Calu3 (cell line): ENCODE data around the gene KIZ. TPM values are rescaled to one million over a fixed set of nuclear protein-coding genes. Genes with fewer than 3 reads are reported as not detected.

Experiments
- BruUV-seq: library from RNA; stranded (reverse); fragments of 400-500 nt; replicated peaks from 2 replicates; lab custom pipeline; 2021; lab: Mats Ljungman, UMichigan
- CTCF ChIA-PET: fragments of 300-600 bp; sonication (Branson Sonifier 250); formaldehyde crosslinking; loops from one replicate; lab custom pipeline; 2022; ENCODE audit warnings: antibody characterized with exemption; lab: Charles Lee
- DNase-seq: peaks from one replicate; pipeline ENCODE4 v3.0.0; 2022
- H3K27ac Mint-ChIP-seq: one replicate; pipeline ENCODE4 v1.8.0; 2022; ENCODE audit warnings: mixed read lengths; ENCODE audit not compliant: unreplicated experiment
- H3K27me3 Mint-ChIP-seq: one replicate; pipeline ENCODE4 v1.8.0; 2022; ENCODE audit warnings: mixed read lengths; ENCODE audit not compliant: unreplicated experiment
- H3K36me3 Mint-ChIP-seq: one replicate; pipeline ENCODE4 v1.8.0; 2022; ENCODE audit warnings: mild to moderate bottlenecking, moderate library complexity, mixed read lengths; ENCODE audit not compliant: insufficient read depth, unreplicated experiment
- H3K4me1 Mint-ChIP-seq: one replicate; pipeline ENCODE4 v1.8.0; 2022; ENCODE audit warnings: mild to moderate bottlenecking, low read depth, mixed read lengths; ENCODE audit not compliant: unreplicated experiment
- H3K4me3 Mint-ChIP-seq: one replicate; pipeline ENCODE4 v1.8.0; 2022; ENCODE audit warnings: mild to moderate bottlenecking, low read depth, moderate library complexity, mixed read lengths; ENCODE audit not compliant: unreplicated experiment
- H3K9me3 Mint-ChIP-seq: one replicate; pipeline ENCODE4 v1.8.0; 2022; ENCODE audit warnings: low read depth, mixed read lengths; ENCODE audit not compliant: unreplicated experiment
- CTCF ChIP-seq: fragments of 200-600 bp; IDR thresholded peaks from one replicate; pipeline ENCODE4 v1.8.0; 2022; ENCODE audit warnings: antibody characterized with exemption; ENCODE audit not compliant: unreplicated experiment
- intact Hi-C: fragments of 100-400 bp; cut with micrococcal nuclease; formaldehyde crosslinking; loops from one replicate; pipeline ENCODE4 v1.10.0; 2022; ENCODE audit not compliant: unreplicated experiment
- total RNA-seq: library from RNA; stranded (reverse); gene quantifications from 2 replicates; pipeline ENCODE4 v1.2.3, GENCODE V29; 2022

KIZ gene
- total RNA-seq, 1 experiment from 2014 or later, result 3.3 TPM

GRCh38 chr20:21280522-21281016, 154.7 kb downstream of the KIZ start:
- BruUV-seq, result no TSS peak
- no peaks in the 10 kb centered on the region for H3K9me3 Mint-ChIP-seq
- intact Hi-C loops, result no loop called here

GRCh38 chr20:21286775-21287174, 160.9 kb downstream of the KIZ start:
- BruUV-seq, result no TSS peak
- no peak for TF ChIP-seq CTCF
- CTCF ChIA-PET, result no interaction called here
- Mint-ChIP-seq H3K4me3 (no peak overlapping the region), H3K27me3 (no peaks in the 10 kb centered on the region), H3K27ac (no peak overlapping the region), H3K36me3 (no peaks in the 10 kb centered on the region), H3K4me1 (no peaks in the 10 kb centered on the region), H3K9me3 (no peaks in the 10 kb centered on the region)
- DNase-seq, result no peak
- intact Hi-C loops, result no loop called here

More at GRCh38 chr20:21280522-21281016, 154.7 kb downstream of the KIZ start:
- TF ChIP-seq CTCF, result no peak
- CTCF ChIA-PET, result no interaction called here
- no peaks in the 10 kb centered on the region for H3K4me1 Mint-ChIP-seq
- no peaks in the 10 kb centered on the region for H3K27me3 Mint-ChIP-seq
- H3K36me3 Mint-ChIP-seq, result no peaks in the 10 kb centered on the region
- no peak overlapping the region for H3K4me3 Mint-ChIP-seq
- DNase-seq, result no peak
- H3K27ac Mint-ChIP-seq, result no peak overlapping the region

- no peaks in the 10 kb centered on the region for H3K27me3 Mint-ChIP-seq
- CTCF ChIA-PET, result no interaction called here
- H3K36me3 Mint-ChIP-seq, result no peaks in the 10 kb centered on the region
- no peak overlapping the region for H3K27ac Mint-ChIP-seq
- intact Hi-C loops, result no loop called here
- H3K4me3 Mint-ChIP-seq, result no peak overlapping the region
- no peaks in the 10 kb centered on the region for H3K9me3 Mint-ChIP-seq
- H3K4me1 Mint-ChIP-seq, result no peaks in the 10 kb centered on the region
- no peak for TF ChIP-seq CTCF
- BruUV-seq, result no TSS peak
- DNase-seq, result no peak
Measured at GRCh38 chr20:21288587-21289370, 162.9 kb downstream of the KIZ start.

GRCh38 chr20:21289651-21290050, 163.8 kb downstream of the KIZ start:
- TF ChIP-seq CTCF, result no peak
- BruUV-seq, result no TSS peak
- no peaks in the 10 kb centered on the region for H3K27me3 Mint-ChIP-seq
- no peak for DNase-seq
- CTCF ChIA-PET, result no interaction called here
- H3K27ac Mint-ChIP-seq, result no peak overlapping the region
- intact Hi-C loops, result no loop called here
- no peaks in the 10 kb centered on the region for H3K4me1 Mint-ChIP-seq
- H3K36me3 Mint-ChIP-seq, result no peaks in the 10 kb centered on the region
- no peak overlapping the region for H3K4me3 Mint-ChIP-seq
- H3K9me3 Mint-ChIP-seq, result no peaks in the 10 kb centered on the region
